Myocyte (in vitro differentiated cells): ENCODE data around the gene LDLRAD4. TPM values are rescaled to one million over a fixed set of nuclear protein-coding genes. Genes with fewer than 3 reads are reported as not detected.
A peak's percentile ranks its signal among the peaks of the same experiment; 100 is the strongest.

Source experiments
- DNase-seq: peaks from one replicate; pipeline ENCODE4 v3.0.0-alpha.2; 2012; ENCODE audit warnings: low read depth
- total RNA-seq: library from RNA; depleted of rRNA; stranded (reverse); fragments of >200 nt; gene quantifications from 2 replicates; pipeline ENCODE4 v1.2.3, GENCODE V29; 2014

The LDLRAD4 gene
- total RNA-seq, 1 donor from 2014 or later, result 1.7 TPM

- no peak for DNase-seq
Measured at GRCh38 chr18:13542520-13542847, 323.9 kb downstream of the LDLRAD4 start.

DNA sequence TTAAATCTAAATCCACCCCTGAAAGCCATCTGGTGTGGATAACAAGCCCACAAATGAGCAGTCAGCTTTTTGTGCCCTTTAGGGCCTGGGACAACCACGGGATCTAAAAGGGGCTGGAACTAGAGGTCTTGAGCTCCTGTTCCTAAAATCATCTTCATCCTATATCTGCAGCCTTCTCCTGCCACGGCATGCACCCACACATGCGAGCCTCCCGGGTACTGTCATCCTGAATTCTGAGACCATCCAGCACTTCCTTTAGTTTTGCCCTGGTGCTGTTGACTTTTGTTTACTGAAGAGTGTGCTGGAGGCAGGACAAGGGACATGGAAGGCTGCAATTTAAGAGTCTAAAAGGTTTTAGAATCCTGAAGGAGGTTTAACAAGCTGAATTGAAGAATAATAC, 324.6 kb downstream of the LDLRAD4 start:
- DNase-seq, result no peak

DNA sequence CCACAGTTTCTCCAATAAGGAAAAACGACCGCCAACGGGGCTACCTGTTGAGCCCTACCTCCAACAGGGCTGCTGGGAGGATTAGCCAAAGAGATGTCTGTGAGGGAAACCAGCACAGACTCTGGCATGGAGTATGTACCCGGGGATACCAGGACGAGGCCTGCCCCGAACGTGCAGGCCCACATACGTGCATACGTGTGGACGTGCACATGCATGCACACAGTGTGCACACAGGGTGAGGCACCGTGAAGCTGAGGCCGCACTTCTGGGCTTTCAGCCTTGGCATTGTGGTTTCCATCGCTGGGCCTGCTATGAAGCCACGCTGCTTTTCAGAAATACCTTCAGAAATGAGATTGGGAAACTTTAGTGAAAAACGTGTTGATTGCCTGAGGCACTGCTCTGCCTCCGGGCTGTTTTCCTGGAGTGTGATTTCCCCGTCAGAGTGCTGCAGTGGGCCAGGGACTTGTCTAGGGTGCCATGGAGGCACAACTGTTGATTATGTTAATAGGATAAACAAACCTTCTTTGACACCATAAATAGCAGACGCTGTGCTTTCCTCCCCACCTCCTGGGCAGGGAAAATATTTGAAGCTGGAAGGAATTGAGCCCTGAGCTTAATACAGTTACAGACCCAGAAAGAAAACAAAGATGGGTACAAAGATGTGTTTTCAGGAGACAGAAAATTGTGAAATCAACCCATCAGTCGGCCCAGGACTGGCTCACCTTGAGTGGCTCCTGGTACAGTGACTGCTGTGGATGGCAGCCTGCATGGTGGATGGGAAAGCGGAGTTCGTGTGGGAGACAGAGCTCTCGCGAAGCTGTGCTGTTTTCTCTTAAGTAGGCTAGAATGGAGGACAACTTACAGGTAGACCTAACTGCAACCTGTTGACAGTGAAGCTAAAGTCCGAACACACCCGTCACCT, 325.5 kb downstream of the LDLRAD4 start:
- no peak for DNase-seq

DNA sequence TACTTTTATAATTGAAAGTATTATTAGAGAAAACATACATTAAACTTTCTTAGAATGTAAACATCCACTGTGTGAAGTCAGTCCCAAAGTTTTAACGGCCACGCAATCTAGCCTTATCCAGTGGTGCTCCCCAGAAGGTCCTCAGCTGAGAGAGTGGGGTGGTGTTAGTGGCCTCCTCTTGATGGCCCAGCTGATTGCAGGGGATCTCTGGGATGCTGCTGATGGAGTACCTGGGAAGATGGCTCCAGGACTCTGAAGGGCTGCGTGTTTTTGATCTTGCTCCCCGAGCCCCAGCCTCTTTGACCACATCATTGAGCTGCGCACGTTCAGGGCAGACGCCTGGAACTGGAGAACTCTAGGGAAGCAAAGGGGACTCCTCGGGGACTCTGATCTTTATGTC, 326.4 kb downstream of the LDLRAD4 start:
- DNase-seq, result no peak

DNA sequence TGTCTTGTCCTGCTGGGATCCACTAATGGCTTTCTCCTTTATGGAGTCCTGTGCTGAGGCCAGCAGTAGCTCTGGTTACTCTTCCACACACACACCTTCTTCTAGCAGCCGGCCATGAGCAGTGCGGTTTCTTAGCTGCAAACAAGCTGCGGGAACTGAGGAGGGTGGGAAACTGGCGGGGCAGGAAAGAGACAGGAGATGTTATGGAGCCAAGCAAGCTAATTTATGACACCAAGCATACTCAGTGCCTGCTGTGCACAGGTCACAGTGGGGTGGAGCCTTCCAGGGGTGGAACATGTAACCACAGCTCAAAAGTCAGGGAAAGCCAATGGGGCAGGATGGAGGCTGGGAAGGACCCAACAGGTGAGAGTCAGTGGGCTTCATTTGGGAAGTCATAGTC, 327.0 kb downstream of the LDLRAD4 start:
- no peak for DNase-seq

- DNase-seq, result no peak
Measured at GRCh38 chr18:13545955-13546354, 327.4 kb downstream of the LDLRAD4 start.

DNA sequence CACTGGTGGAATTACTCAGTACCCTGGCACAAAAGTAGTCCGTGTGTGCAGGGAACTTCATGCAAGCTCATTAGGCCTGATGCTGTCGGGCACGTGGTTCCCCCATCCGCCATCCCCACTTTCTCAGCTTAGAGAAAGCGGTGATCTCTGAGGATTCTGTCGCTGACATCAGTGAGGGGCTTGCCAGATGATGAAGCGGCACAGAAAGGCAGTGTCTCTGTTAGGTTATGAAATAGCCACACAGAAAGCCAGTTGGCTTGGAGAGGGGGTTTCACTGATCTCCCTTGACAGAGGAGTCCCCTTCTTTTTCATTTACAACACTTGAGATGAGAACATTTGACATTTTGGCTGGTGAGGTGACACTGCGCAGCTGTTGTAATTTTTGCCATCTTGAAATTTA, 328.1 kb downstream of the LDLRAD4 start:
- DNase-seq, result no peak

DNA sequence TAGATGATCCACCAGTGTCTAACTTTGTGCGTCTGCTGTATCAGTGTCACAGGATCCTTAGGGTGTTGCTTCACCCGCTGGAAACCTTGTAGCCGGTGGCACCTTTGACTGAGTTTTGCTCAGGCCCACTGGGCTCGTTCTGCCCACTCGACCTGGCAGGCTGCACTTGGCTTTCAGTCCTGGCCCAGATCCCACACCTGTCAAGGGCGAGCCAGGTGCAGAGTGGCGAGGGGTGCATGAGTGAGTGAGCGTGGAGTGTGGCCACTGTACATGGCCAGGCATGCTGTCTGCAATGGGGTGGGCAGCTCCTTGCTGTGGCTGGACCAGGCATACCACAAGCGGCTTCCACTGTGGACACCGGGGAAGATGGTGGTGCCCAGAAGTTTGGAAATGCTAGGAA, 328.8 kb downstream of the LDLRAD4 start:
- DNase-seq, result no peak

DNA sequence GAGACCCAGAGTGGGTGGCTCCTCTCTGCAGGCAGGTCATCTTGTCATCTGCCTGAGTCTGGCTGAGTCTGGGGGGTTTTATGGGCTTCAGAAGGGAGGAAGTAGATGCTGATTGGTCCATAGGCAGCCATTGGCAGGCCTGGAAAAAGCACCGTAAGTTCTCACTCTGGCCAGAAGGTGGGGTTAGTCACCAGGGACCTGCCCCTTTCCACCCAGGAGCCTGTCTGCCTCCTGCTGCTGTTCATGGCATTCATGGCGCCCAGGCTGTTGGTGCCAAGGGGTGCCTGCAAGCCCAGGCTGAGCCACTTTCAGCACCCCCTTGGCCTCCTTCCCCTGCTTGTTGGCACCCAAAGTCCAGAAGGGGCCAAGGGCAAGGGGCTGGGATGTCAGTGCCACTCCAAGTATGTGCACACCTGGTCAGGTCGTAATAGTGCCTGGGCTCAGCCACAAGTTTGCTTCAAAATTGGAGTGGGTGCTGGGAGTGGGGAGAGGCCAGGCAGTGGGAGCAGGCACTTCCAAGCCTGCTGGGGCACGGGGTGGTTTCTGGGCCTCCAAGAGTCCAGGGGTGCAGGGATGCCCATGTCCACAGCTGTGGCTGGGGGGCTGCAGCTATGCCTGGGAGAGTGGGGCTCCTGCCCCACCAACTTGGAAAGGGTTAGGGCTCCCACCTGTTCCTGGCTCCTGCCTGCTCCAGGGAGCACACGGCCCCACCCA, 329.7 kb downstream of the LDLRAD4 start:
- DNase-seq, result no peak

- no peak for DNase-seq
Measured at GRCh38 chr18:13548966-13549879, 330.7 kb downstream of the LDLRAD4 start.

GRCh38 chr18:13549880-13550232, 331.3 kb downstream of the LDLRAD4 start:
- DNase-seq, result no peak

DNA sequence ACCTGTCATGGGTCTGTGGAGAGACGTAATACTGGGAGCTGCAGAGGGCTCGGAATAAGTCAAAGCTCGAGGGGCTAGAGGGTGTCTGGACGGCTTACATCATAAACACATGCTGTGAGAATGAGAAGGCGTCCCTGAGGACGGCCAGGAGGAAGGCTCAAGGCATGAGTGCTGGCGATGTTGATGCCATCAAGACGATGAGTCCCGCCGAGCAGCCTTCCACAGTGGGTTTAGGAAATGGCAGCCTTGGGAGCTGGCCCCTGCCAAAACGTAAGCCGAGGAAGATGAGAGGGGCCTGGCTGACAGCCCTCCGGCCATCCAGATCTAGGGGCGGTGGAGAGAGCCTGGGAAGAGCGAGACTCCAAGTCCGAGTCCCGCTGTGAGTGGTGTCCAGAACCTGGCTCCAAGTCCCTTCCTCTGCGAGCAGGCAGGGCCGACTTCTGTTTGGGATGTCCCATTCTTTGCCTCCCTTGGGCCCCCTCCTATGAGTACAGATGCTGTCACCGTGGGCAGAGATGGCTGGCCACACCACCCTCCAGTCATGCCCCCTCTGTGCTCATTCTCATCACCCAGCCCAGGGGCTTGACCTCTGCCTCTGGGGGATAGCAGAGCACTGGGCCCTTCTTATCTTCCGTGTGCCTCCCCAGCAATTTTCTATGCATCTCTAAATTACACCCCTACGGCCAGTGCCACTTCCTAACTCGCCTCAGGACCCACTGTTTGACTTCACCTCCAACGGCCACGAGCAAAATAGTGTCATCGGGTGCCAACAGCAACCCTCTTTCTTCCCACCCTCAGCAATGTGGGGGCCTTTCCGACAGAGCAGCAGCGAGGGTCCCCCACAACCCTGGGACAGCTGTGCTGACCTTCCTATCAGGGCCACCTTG, 332.1 kb downstream of the LDLRAD4 start:
- DNase-seq, result no peak

- no peak for DNase-seq
Measured at GRCh38 chr18:13551305-13551603, 332.7 kb downstream of the LDLRAD4 start.

- no peak for DNase-seq
Measured at GRCh38 chr18:13551841-13552733, 333.5 kb downstream of the LDLRAD4 start.

DNA sequence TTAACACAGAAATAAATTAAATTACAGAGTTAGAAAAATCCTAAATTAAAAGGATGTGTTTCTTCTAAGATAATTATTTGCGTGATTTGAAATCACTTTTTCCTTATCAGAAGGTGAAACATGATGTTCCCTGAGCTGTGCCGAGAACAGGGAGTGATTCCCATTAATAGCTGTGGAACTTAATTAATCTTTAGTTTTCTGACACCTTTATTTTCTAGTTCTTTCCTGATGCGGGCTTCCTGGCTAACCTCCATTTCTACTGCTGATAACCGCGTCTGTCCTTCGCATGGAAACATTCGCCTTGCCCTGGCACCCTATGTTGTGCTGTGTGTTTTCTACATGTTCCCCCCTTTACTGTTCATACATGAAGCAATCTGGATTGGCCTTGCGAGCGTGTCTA, 334.9 kb downstream of the LDLRAD4 start:
- no peak for DNase-seq

- DNase-seq, result no peak
Measured at GRCh38 chr18:13555192-13555591, 336.6 kb downstream of the LDLRAD4 start.

- no peak for DNase-seq
Measured at GRCh38 chr18:13555865-13556264, 337.3 kb downstream of the LDLRAD4 start.

DNA sequence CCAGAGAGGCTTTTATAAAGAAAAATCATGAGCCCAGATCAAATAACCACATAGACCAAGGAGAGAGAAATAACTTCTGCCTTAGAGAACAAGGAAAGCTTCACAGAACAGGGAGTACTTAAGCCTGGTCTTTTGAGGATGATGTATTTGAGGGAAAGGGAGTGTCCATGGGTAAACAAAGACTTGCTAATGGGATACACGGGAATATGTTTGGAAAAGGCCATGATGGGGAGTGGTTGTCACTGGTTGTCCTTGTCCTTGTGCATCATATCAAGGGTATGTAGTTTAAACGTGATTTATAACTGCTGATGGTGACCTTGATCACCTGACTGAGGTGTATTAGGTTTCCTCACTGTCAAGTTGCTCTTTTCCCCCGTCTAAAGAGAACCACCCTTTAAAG, 337.9 kb downstream of the LDLRAD4 start:
- no peak for DNase-seq

GRCh38 chr18:13558124-13558523, 339.6 kb downstream of the LDLRAD4 start:
- DNase-seq, result peak; percentile 38

DNA sequence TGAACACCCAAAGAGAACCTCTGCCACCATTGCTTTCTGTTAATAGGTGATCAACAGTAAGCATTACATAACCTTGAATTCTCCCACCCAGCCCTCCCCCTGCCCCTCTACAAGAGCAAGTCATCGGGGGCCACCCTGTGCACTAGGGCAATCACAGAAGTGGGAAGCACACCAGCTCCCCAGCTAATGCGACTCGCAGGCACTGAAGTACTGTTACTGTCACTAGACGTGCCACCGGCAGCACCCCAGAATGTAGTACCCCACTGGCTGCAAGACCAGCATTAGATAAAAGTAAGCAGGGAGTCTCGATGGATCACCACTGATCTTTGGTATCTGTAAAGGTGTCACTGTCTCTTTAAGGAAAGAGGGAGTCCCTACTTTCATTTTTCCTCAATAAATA, 340.2 kb downstream of the LDLRAD4 start:
- no peak for DNase-seq
